Fibroblast of the aortic adventitia (primary cell): ENCODE data around the gene HDDC3. TPM values are rescaled to one million over a fixed set of nuclear protein-coding genes. Genes with fewer than 3 reads are reported as not detected.

Experiments used
- DNase-seq: peaks from one replicate; pipeline ENCODE4 v3.0.0-alpha.2; 2010; ENCODE audit warnings: low read depth
- H3K4me3 ChIP-seq: 2 replicates; pipeline ENCODE4 v1.5.1; 2011; ENCODE audit warnings: low read depth, mild to moderate bottlenecking, control low read depth, low read length, moderate library complexity
- total RNA-seq: library from RNA; depleted of rRNA; stranded (reverse); fragments of >200 nt; gene quantifications from 2 replicates; pipeline ENCODE4 v1.2.3, GENCODE V29; 2012; ENCODE audit warnings: low replicate concordance
- TF ChIP-seq, protein P1 (sequence below): IDR thresholded peaks from 2 replicates; pipeline ENCODE4 v1.5.1; 2011; ENCODE audit warnings: mild to moderate bottlenecking, low read length, control low read depth, inconsistent platforms; ENCODE audit not compliant: insufficient read depth

HDDC3 gene
- total RNA-seq, 1 donor: 12.9 TPM

DNA sequence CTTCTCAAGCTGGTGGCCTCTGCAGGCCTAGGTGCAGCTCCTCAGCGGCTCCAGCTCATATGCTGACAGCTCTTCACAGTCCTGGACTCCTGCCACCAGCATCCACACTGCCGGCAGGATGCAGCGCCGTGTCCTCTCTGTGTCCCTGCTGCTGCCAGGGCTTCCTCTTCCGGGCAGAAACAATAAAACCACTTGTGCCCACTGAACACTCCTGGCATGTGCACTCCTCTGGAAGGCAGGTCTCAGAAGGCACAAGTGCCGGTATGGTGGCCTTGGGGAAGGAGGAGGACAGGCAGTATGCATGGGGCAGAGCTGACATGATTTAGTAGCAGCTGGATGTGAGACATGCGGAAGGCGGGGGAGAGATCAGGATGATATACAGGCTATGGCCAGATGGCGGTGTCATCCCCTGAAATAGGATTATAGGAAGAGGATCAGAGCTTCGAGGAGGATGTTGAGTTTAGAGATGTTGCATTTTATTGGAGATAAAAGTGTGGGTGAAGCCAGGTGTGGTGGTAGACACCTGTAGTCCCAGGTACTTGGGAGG, 36.7 kb downstream of the HDDC3 start:
- no peak overlapping the region for H3K4me3 ChIP-seq
- no peak for DNase-seq
- TF ChIP-seq, protein P1, sequence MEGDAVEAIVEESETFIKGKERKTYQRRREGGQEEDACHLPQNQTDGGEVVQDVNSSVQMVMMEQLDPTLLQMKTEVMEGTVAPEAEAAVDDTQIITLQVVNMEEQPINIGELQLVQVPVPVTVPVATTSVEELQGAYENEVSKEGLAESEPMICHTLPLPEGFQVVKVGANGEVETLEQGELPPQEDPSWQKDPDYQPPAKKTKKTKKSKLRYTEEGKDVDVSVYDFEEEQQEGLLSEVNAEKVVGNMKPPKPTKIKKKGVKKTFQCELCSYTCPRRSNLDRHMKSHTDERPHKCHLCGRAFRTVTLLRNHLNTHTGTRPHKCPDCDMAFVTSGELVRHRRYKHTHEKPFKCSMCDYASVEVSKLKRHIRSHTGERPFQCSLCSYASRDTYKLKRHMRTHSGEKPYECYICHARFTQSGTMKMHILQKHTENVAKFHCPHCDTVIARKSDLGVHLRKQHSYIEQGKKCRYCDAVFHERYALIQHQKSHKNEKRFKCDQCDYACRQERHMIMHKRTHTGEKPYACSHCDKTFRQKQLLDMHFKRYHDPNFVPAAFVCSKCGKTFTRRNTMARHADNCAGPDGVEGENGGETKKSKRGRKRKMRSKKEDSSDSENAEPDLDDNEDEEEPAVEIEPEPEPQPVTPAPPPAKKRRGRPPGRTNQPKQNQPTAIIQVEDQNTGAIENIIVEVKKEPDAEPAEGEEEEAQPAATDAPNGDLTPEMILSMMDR: no peak

DNA sequence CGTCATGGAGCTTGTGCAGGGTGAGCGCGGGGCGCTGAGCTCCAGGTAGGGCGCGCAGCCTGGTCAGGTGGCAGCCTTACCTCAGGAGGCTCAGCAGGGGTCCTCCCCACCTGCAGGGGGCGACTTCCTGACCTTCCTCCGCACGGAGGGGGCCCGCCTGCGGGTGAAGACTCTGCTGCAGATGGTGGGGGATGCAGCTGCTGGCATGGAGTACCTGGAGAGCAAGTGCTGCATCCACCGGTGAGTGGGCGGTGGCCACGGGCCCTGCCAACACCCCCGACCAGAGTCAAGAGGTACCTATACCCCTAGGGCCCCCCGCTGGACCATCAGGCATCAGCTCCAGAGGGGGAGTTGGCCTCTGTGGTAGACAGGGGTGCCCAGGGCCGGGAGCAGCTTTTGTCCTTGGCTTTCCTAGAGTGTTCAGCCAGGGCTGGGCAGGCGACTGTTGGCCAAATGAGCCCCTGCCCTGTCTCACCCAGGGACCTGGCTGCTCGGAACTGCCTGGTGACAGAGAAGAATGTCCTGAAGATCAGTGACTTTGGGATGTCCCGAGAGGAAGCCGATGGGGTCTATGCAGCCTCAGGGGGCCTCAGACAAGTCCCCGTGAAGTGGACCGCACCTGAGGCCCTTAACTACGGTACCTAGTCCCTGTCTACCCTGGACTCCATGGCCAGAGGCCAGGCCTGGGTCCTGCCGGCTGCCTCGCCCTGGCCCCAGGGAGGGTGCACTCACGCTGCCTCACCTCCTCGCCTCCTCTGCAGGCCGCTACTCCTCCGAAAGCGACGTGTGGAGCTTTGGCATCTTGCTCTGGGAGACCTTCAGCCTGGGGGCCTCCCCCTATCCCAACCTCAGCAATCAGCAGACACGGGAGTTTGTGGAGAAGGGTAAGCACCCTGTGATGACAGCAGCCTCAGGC, 38.9 kb downstream of the HDDC3 start:
- TF ChIP-seq, protein P1: no peak
- no peak for DNase-seq
- no peak overlapping the region for H3K4me3 ChIP-seq

DNA sequence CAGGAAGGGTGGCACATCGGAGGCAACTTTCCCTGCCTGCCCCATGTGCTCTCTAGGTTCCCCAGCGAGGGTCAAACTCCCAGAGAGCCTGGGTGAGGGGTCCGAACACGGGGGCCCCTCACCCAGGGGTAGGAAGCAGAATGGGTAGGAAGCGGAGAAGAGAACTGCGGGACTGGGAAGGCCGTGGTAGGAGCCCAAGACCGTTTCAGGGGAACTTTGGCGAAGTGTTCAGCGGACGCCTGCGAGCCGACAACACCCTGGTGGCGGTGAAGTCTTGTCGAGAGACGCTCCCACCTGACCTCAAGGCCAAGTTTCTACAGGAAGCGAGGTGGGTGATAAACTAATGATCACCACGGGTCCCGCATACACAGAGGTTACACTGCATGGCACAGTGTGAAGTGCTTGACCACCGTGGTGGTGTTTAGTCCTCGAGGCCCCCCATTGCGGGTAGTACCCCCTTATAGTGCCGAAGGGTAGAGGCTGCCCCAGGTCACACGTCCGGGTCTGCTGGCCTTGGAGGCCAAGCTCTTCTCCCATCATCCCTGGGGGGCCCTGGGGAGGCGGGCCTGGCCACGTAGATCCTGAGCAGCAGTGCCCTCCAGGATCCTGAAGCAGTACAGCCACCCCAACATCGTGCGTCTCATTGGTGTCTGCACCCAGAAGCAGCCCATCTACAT, 39.7 kb downstream of the HDDC3 start:
- TF ChIP-seq, protein P1: no peak
- H3K4me3 ChIP-seq: no peak overlapping the region
- DNase-seq: no peak

DNA sequence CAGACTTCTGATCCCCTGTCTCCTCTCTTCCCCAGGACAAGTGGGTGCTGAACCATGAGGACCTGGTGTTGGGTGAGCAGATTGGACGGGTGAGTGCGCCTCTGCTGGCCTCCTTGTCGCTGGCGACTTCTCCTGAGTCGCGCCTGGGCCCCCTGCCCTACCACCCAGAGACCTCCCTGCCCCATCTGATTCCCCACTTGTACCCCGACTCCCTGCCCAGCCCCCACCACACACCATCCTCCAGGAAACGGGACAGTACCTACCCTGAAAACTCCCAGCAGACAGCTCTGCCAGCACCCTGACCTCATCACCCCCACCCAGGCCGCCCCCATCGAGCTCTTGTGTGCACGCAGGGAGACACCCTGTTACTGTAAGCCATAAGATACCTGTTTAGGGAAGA, 40.3 kb downstream of the HDDC3 start:
- no peak overlapping the region for H3K4me3 ChIP-seq
- DNase-seq: no peak
- TF ChIP-seq, protein P1: no peak

DNA sequence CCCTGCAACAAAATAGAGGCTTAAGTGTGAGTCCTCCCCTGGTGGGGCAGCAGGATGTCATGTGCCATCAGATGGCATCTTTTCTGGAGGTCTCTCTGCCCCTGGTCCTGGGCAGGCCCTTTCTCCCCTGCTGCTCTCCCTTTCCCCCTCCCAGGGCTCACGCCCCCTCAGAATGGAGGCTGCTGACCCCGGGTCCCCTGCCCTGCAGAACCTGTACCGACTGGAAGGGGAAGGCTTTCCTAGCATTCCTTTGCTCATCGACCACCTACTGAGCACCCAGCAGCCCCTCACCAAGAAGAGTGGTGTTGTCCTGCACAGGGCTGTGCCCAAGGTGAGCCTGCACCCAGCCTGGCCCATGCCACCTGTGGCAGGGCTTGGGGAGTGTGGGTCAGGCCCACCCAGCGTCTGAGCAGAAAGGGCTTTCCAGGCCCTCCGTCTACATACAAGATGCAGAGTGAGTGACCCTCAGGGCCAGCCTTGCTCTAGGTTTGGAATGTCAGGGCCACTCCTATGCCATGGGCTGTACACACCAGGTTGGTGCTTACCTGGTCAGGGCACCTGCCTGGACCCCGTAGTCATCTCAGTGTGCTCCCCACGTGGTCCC, 40.9 kb downstream of the HDDC3 start:
- TF ChIP-seq, protein P1: no peak
- H3K4me3 ChIP-seq: no peak overlapping the region
- DNase-seq: no peak

DNA sequence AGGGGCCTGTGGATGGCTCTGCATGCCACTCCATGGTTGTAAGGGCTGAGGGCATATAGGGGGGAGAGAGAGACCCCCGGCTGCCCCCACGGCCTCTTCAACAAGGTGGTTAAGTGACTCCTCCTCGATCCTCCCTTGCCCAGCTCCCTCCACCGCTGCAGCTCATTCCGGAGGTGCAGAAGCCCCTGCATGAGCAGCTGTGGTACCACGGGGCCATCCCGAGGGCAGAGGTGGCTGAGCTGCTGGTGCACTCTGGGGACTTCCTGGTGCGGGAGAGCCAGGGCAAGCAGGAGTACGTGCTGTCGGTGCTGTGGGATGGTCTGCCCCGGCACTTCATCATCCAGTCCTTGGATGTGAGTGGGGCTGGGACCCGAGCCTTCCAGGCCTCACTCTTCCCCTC, 41.5 kb downstream of the HDDC3 start:
- TF ChIP-seq, protein P1: no peak
- DNase-seq: no peak
- no peak overlapping the region for H3K4me3 ChIP-seq
